ENCODE data around the gene IL32.
A peak's percentile ranks its signal among the peaks of the same experiment; 100 is the strongest.
"Not testable (repeated sequence)": the region's sequence is repeated elsewhere in the genome, so short reads cannot be mapped to it uniquely, and the experiment has no call there.

The IL32 gene

DNA sequence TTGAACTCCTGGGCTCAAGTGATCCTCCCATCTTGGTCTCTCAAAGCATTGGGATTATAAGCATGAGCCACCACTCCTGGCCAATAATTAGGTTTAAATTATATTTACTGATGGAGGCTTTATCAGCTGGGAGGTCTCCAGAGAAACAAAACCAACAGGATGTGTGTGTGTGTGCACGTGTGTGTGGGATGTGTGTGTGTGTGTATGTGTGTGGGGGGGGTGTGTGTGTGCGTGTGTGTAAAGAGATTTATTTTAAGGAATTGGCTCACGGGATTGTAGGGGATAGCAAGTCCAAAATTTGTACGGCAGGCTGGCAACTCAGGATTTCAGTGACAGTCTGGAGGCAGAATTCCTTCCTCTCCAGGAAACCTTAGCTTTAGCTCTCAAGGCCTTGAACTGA lies 14.4 kb upstream of the IL32 start:
- H3K4me3 ChIP-seq (ENCODE audit: low read depth, low read length): no peak overlapping the region

- H3K4me3 ChIP-seq (ENCODE audit: low read depth, low read length): no peak overlapping the region
These were observed 13.9 kb upstream of the IL32 start for GRCh38 chr16:3051494-3051893.

- not testable (repeated sequence) for H3K4me3 ChIP-seq (ENCODE audit: low read depth, low read length)
These were observed 12.7 kb upstream of the IL32 start for GRCh38 chr16:3052571-3053329.

GRCh38 chr16:3053330-3053710 lies 12.1 kb upstream of the IL32 start:
- H3K4me3 ChIP-seq (ENCODE audit: low read depth, low read length): not testable (repeated sequence)

DNA sequence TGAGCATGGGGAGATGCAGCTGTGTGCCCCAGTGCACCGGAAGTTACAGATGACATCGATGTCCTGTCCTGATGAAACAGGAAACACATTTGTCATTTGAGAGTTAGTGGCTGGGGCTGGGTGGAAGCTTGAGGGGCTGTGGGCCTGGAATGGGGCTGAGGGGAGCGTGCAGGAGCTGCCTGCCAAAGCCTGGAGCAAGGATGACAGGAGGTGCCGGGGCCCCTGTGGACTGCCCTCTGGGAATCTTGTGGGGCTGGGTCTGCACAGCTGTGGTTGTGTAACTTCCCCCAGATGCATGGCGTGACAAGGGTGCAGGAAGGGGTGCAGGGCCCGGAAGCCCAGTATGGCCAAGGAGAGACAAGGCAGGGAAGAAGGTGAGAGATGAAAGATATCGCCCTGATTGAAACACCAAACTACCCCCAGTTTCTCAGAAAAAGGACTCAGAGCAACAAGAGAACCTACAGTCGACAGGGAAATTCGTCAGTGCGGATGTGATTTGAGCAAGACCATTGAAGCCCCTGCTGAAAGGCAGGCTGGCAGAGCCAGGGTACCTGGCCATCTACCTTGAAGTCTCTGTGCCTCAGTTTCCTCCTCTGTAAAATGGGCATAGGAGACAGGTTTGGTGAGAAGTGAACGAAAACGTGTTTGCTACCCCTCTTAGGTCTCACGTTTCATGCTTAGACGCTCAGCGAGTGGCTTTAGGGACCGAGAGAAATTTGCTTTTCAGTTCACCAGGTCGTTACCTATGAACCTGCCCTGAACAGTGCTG lies 10.3 kb upstream of the IL32 start:
- no peak overlapping the region for H3K4me3 ChIP-seq (ENCODE audit: low read depth, low read length)

DNA sequence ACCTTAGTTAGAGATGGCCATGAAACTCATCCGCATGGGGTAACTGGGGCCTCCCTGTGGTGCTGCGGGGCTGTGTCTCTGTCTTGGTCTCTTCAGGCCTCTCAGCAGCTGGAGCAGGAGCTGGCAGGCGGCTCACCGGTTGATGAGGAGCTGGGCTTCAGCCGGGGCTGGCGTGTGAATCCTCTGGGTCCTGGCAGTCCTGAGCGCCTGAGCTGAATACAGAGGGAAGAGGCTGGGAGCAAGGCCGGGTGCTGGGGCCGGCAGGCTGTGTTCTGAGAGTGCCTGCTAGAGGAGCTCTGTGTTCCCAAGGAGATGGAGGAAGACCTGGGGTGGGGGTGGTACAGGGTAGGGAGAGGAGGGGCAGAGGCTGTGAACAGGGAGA lies 9.7 kb upstream of the IL32 start:
- H3K4me3 ChIP-seq (ENCODE audit: low read depth, low read length): not testable (repeated sequence)

GRCh38 chr16:3056336-3057180 lies 8.9 kb upstream of the IL32 start:
- H3K4me3 ChIP-seq (ENCODE audit: low read depth, low read length): no peak overlapping the region

DNA sequence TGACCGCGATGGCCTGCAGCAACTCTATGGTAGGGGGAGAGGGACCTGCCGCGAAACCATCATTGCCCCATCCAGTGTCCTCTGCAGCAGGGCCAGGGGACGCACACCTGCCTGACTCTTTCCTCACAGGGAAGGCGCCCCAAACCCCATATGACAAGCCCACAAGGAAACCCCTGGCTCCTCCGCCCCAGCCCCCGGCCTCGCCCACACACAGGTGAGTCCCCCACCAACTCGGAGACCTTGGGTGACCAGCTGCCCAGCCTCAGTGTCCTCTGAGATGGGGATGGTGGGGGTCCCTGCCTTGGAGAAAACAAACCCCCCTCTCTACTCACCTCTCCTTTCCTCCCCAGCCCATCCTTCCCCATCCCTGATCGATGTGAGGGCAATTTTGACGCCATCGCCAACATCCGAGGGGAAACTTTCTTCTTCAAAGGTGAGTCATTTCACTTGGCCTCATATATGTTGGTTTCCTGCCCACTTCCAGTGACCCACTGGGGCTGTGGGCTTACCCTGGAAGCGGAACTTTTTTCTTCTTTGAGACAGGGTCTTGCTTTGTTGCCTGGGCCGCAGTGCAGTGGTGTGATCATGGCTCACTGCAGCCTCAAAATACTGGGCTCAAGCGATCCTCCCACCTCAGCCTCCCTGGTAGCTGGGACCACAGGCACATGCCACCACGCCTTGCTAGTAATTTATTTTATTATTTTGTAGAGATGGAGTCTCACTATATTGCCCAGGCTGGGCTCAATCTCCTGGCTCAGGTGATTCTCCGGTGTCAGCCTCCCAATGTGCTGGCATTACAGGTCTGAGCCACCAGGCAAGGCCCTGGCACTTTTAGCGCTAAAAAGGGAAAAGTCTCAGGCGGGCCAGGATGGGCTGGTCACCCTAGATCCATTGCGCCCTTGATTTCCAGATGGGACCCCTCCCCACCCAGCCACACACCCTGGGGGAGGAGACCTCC lies 8.0 kb upstream of the IL32 start:
- no peak overlapping the region for H3K4me3 ChIP-seq (ENCODE audit: low read depth, low read length)

GRCh38 chr16:3058139-3059030 lies 7.1 kb upstream of the IL32 start:
- H3K4me3 ChIP-seq (ENCODE audit: low read depth, low read length): peak overlapping the region; percentile 62

DNA sequence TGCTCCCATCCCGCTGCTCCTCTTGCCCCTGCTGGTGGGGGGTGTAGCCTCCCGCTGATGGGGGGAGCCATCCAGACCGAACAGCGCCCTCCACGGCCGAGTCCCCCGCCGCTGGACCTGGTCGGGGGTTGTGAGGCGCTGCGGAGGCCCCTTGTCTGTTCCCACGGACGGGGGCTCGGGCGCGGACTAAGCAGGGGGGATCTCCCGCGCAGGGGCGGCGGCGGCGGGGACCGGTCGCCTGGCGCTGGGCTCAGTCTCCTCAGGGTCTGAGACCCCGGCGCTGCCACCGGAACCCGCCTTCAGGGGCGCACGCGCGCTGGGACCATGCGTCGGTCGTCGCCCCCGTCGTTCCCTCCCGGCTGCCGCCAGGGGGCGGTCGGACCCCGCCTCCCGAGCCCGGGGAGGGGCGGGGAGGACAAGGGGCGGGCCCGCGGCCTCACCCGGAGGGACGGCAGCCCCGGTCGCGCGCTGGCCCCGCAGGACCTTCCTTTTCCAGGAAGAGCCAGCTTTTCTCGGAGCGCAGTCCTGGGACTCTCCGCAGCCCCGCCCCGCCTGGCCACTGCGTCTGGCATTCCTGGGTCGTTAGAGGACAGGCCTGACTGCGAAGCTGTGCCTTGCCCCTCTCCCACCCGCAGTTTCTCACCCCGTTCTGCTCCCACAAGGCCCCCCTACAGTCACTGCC lies 6.3 kb upstream of the IL32 start:
- H3K4me3 ChIP-seq (ENCODE audit: low read depth, low read length): peak overlapping the region; percentile 62

DNA sequence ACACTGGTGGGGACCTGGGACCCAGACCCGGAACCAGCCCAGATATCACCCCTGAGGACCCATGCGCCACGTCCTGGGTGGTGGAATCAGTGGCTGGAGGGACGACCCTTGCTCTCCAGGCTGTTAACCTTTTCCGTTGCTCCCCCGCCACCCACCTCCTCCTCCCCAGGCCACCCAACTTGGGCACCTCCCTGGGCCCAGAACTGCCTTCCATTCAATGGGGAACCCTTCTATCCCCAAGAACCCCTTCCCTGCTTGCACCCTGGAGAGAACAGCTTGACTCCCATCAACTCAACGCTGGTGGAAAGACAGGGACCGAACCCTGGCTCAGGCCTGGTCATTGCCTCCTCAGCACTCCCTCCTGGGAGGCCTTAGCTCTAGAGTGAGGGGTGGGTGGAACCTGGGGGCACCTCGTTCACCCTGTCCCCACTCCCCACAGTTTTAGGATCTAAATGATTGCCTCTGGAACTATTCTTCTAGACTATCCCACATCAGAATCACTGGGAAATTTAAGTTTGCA lies 5.7 kb upstream of the IL32 start:
- no peak overlapping the region for H3K4me3 ChIP-seq (ENCODE audit: low read depth, low read length)

DNA sequence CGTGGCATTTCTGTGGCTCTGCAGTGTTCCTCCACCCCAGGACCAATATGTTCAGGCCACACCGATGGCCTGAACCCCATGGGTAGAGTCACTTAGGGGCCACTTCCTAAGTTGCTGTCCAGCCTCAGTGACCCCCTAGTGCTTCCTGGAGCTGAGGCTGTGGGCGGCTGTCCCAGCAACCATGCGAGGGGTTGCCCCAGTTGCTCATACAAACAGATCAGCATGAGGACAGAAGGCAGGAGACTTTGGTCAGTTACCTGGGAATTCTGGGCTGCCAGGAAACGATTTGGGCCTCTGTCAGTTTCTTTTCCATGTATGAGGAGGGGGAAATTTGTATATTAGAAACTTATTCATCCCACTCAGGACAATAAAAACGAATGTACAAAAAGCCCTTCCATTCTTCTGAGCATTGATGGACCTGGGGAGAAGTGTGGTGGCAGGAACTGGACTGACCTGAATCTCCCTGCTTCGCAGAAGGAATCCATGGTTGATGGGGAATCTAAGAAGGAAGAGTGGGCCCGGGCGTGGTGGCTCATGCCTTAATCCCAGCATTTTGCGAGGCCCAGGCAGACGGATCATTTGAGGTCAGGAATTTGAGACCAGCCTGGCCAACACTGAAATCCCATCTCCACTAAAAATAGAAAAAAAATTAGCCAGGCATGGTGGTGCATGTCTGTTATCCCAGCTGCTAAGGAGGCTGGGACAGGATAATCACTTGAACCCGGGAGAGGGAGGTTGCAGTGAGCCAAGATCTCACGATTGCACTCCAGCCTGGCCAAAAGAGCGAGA lies 4.9 kb upstream of the IL32 start:
- H3K4me3 ChIP-seq (ENCODE audit: low read depth, low read length): no peak overlapping the region

DNA sequence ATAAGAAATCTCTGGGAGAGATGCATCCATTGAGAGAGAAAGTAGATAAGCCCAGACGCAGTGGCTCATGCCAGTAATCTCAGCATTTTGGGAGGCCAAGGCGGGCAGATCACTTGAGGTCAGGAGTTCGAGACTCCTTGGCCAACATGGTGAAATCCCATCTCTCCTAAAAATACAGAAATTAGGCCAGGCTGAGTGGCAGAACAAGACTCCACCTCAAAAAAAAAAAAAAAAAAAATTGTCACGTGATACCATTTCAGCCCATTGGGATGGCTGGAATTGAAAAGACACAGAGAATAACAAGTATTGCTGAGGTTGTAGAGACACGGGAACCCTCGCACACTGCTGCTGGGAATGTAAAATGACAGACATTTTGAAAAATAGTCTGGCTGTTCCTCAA lies 2.9 kb upstream of the IL32 start:
- H3K4me3 ChIP-seq (ENCODE audit: low read depth, low read length): no peak overlapping the region

- H3K4me3 ChIP-seq (ENCODE audit: low read depth, low read length): no peak overlapping the region
These were observed 1.6 kb upstream of the IL32 start for GRCh38 chr16:3063625-3064386.

- no peak overlapping the region for H3K4me3 ChIP-seq (ENCODE audit: low read depth, low read length)
These were observed 451 bp downstream of the IL32 start for GRCh38 chr16:3065742-3066439.

- no peak overlapping the region for H3K4me3 ChIP-seq (ENCODE audit: low read depth, low read length)
These were observed 954 bp downstream of the IL32 start for GRCh38 chr16:3066440-3066748.

DNA sequence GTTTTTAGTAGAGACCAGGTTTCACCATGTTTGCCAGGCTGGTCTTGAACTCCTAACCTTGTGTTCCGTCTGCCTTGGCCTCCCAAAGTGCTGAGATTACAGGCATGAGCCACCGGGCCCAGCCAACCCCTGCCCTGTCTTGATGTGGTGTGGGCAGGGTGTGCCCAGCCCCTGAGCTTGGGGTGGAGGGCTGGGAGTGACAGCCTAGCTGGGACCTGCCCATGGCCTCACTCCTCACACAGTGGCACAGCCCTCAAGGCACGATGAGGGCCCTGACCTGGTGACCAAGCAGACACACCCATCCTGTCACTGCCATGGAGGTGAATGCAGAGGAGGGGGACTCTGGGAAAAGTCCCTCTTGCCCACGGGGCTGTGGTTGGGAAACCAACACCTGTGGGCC lies 3.0 kb downstream of the IL32 start:
- H3K4me3 ChIP-seq (ENCODE audit: low read depth, low read length): no peak overlapping the region

Measured in iPS-11a (cell line).